Esophagus squamous epithelium (tissue), 5 donors: Measurements from ENCODE around the gene LAGE3. TPM values are rescaled to one million over a fixed set of nuclear protein-coding genes. Genes with fewer than 3 reads are reported as not detected.

Experiments
- DNase-seq: peaks from one replicate; lab custom pipeline; 2025; lab: John Stamatoyannopoulos, UW
- H3K27ac ChIP-seq, 4 donors: fragments of 200-600 bp; sonication (generic); one replicate each; pipeline ENCODE4 v1.5.1; 2016 to 2019; ENCODE audit warnings: mild to moderate bottlenecking in 1 of 4
- H3K27me3 ChIP-seq, 4 donors: fragments of 200-600 bp; sonication (generic); 1 replicate in 3 of 4; 2 replicates in 1 of 4; pipeline versions ENCODE4 v1.5.1 to v1.6.0; 2017 to 2021; ENCODE audit warnings: antibody characterized with exemption in 1 of 4
- H3K36me3 ChIP-seq, 3 donors: fragments of 200-600 bp; sonication (generic); one replicate each; pipeline ENCODE4 v1.5.1; 2016 to 2019
- H3K4me1 ChIP-seq, 3 donors: fragments of 200-600 bp; sonication (generic); one replicate each; pipeline ENCODE4 v1.5.1; 2017 to 2019
- H3K4me3 ChIP-seq, 4 donors: fragments of 200-600 bp; sonication (generic); 1 replicate in 3 of 4; 2 replicates in 1 of 4; pipeline ENCODE4 v1.5.1; 2016 to 2019; ENCODE audit warnings: mild to moderate bottlenecking in 2 of 4, moderate library complexity in 1 of 4
- H3K9me3 ChIP-seq, 3 donors: fragments of 200-600 bp; sonication (generic); one replicate each; pipeline ENCODE4 v1.5.1; 2016 to 2019
- CTCF ChIP-seq, 6 experiments: fragments of 450-650 bp in 4 of 6; fragments of 200-600 bp in 2 of 6; sonication (generic) in 2 of 6; IDR thresholded peaks; one replicate each; pipeline ENCODE4 v1.5.1; 2016 to 2019; ENCODE audit warnings: antibody characterized with exemption in 6 of 6, mild to moderate bottlenecking in 4 of 6, moderate library complexity in 4 of 6
- POLR2A ChIP-seq, 4 donors: fragments of 450-650 bp; IDR thresholded peaks; one replicate each; pipeline ENCODE4 v1.6.1; 2017; ENCODE audit warnings: antibody characterized with exemption in 4 of 4, mild to moderate bottlenecking in 4 of 4, moderate library complexity in 3 of 4
- whole genome bisulfite sequencing, 2 donors: methylation state at CpG; one replicate each; pipeline ENCODE4 v1.1.5; 2018; 5-methylcytosine and 5-hydroxymethylcytosine counted together
- intact Hi-C: fragments of 100-400 bp; cut with DNase I; formaldehyde crosslinking; loops from one replicate; pipeline ENCODE4 v1.15.0; 2022
- total RNA-seq, 4 donors: library from RNA; depleted of rRNA; stranded (reverse); fragments of >200 nt; gene quantifications; one replicate each; pipeline ENCODE4 v1.1.0, GENCODE V29; 2016
- donor health status: DM: yes; HTN: yes; CAD: no.

The LAGE3 gene, protein sequence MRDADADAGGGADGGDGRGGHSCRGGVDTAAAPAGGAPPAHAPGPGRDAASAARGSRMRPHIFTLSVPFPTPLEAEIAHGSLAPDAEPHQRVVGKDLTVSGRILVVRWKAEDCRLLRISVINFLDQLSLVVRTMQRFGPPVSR
- 10 to 100 TPM; 18.2 to 44.3 (median 21.9) TPM for total RNA-seq

DNA sequence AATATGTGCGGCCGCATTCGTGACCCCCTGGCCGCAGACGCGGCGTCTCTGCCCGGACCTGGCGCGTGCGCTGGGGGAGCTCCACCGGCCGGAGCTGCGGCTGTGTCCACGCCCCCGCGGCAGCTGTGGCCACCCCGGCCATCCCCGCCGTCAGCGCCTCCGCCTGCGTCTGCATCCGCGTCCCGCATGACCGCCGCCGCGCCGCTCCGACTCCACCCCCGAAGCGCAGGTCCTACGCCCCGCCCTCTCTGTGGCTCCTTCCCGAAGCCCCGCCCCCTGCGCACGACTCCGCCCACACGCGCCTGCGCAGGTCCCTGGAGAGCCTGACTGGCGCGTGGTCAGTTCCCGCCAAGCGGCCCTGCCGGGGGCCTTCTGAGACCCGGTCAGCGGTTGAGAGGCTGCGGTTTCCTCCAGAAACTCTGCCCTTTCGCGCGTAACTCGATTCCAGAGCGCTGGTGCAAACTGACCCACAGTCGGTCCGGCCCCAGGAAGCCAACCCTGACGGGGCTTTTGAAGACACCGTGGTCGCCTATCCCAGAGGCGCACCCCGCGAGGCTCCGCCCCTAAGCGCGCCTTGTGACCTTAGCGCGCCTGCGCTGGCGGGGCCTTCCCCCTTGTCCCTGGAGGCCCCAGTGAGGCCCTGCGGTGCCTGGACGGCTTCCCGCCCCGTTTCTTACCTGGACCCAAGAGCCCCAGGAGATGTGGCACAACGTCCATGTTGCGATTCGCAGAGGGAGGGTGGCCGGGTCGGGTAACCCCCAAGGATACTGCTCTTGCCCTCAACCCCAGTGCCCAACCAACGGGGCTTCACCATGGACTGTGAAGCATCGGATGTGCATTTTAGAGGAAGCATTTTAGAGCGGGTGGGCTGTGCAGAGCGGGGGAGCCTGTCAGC is at the start of gene LAGE3:
LAGE3 (minus strand) TSS at position 554 of the 895 bp plus-strand sequence; CDS start at position 188, 366 bp downstream.
- Histone ChIP-seq H3K36me3 (peaks cover 0 to 7% (median 0%) of the 10 kb centered on the region in 3 donors), H3K9me3 (no peaks in the 10 kb centered on the region), H3K4me3 (peak within 1 kb of the TSS; percentile 45 to 70 (median 53)), H3K27ac (peak within 1 kb of the TSS; percentile 75 to 87 (median 82)), H3K4me1 (peaks cover 0 to 20% (median 0%) of the 10 kb centered on the region in 3 donors), H3K27me3 (no peaks in the 10 kb centered on the region)
- 72% methylated on average over 3 of the region's 85 CpGs; no CpG with 5 or more reads in 1 of the 2 donors for WGBS, 2 donors
- TF ChIP-seq CTCF (IDR thresholded peaks at IDR 0.05) (no peak), POLR2A (IDR thresholded peaks at IDR 0.05) (peak in 2 of 4 donors; percentile 38 to 58)
- peak; percentile 42 for DNase-seq
- intact Hi-C loops, result no loop called here

DNA sequence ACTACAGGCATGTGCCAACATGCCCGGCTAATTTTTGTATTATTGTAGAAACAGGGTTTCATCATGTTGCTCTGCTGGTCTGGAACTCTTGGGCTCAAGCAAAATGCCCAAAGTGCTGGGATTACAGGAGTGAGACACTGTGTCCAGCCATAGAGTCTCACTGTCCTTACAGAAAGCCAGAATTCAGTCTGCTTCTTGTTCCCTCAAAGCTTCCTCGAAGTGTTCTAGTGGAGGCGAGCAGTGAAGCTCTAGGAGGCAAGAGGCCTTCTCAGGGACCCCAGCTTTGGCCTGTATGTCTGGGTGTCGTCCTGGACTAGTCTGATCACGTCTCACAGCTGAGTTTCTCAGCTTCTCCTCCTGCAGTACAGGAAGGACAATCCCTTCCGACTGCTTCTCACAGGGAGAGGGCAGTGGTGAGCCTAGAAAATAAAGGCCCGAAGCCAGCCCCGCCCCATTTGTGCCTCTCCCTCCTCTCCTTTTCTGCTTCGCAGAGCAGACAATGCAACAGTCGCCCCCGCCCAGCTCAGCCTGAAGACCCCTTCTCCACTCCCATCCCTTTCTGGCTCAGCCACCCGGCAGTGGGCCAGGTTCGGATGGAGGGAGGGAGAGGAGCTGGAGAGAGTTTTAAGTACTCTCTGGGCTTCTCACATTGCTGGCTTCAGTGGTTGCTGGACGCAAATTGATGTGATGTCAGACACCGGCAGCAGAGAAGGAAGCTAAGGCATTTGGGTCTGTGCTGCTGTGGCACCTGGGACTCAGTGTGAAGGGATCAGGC is 48.0 kb upstream of the LAGE3 start:
- peak overlapping the region; percentile 81 to 88 (median 84) for H3K27ac ChIP-seq
- H3K36me3 ChIP-seq, result peaks cover 0 to 16% (median 0%) of the 10 kb centered on the region in 3 donors
- intact Hi-C loops, result no loop called here
- DNase-seq, result no peak
- 4 to 33% methylated on average over 5 to 6 of the region's 15 CpGs for WGBS, 2 donors
- H3K4me3 ChIP-seq, result peak overlapping the region in 3 of 4 donors; percentile 25 to 53 (median 30)
- H3K9me3 ChIP-seq, result no peaks in the 10 kb centered on the region
- TF ChIP-seq CTCF (IDR thresholded peaks at IDR 0.05), result peak in 5 of 6 experiments; percentile 36 to 61 (median 52)
- no peak for TF ChIP-seq POLR2A (IDR thresholded peaks at IDR 0.05)
- peaks cover 5 to 33% (median 8%) of the 10 kb centered on the region in 3 donors for H3K4me1 ChIP-seq
- H3K27me3 ChIP-seq, result no peaks in the 10 kb centered on the region

DNA sequence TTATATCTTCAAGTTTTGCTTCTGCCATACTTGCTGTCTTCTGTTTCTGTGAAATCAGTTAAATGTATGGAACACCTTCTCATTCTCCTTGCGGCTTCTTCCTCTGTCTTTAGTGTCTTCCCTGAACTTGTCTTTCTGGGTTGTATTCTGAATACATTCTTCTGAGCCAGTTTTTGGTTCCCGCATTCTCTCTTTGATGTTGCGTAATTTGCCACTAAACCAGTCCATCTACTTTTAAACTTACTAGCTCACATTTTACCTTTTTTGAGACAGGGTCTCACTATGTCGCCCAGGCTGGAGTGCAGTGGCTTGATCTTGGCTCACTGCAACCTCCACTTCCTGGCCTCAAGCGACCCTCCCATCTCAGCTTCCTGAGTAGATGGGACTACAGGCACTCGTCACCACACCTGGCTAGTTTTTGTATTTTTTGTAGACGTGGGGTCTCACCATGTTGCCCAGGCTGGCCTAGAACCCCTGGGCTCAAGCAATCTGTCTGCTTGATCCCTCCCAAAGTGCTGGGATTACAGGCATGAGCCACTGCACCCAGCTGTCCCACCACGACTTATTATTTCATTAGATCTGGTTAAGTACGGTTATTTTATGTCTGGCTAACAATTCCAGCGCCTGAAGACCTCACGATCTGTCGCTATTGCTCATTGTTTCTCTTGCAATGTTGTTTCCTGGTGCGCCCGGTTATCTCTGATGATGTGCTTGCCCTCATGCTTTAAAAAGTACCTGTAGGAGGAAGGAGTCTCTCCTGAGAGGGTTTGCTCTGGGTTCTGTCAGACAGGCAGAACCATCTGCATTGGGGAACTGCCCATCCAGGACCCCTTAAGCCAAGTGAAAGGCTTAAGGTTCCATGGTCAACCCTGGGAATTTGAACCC is 46.8 kb upstream of the LAGE3 start:
- DNase-seq, result no peak
- 49 to 63% methylated on average over 6 to 14 of the region's 14 CpGs for WGBS, 2 donors
- H3K36me3 ChIP-seq, result peaks cover 0 to 4% (median 0%) of the 10 kb centered on the region in 3 donors
- no peaks in the 10 kb centered on the region for H3K9me3 ChIP-seq
- H3K4me1 ChIP-seq, result peaks cover 5 to 33% (median 8%) of the 10 kb centered on the region in 3 donors
- intact Hi-C loops, result no loop called here
- H3K27ac ChIP-seq, result peak overlapping the region; percentile 58 to 88 (median 82)
- no peaks in the 10 kb centered on the region for H3K27me3 ChIP-seq
- no peak overlapping the region for H3K4me3 ChIP-seq
- TF ChIP-seq CTCF (IDR thresholded peaks at IDR 0.05), result no peak
- no peak for TF ChIP-seq POLR2A (IDR thresholded peaks at IDR 0.05)

DNA sequence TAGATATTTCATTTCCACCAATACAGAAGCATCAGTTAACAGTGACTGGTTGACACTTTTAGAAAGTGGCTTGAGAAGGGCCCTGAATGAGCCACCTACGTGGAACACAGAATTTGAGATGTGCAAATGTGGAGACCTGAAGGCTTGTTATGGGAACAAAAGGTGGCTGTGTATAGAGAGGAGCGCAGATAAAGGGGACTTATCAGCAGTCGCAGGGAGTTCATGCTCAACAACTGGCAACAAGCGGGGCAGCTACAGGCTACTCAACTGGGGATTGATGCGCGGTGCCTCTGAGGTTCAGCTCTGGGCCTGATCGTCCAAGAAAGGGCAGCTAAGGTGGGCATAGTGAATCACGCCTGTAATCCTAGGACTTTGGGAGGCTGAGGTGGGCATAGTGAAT is 40.3 kb upstream of the LAGE3 start:
- 85% methylated on average over 8 of the region's 8 CpGs; no CpG with 5 or more reads in 1 of the 2 donors for WGBS, 2 donors
- TF ChIP-seq CTCF (IDR thresholded peaks at IDR 0.05) (no peak), POLR2A (IDR thresholded peaks at IDR 0.05) (no peak)
- intact Hi-C loops, result no loop called here

More for the DNA sequence above, 40.3 kb upstream of the LAGE3 start:
- Histone ChIP-seq H3K27ac (no peak overlapping the region), H3K27me3 (no peaks in the 10 kb centered on the region), H3K9me3 (no peaks in the 10 kb centered on the region), H3K4me3 (no peak overlapping the region), H3K4me1 (peaks cover 4 to 25% (median 5%) of the 10 kb centered on the region in 3 donors), H3K36me3 (no peaks in the 10 kb centered on the region)
- no peak for DNase-seq
